GM21529 (cell line): Measurements from ENCODE around the gene MYO1E.

Source experiments
- ATAC-seq: cut with Tn5 transposase; IDR thresholded peaks from one replicate; pipeline ENCODE4 v1.9.1; 2021; ENCODE audit not compliant: unreplicated experiment

The MYO1E gene

DNA sequence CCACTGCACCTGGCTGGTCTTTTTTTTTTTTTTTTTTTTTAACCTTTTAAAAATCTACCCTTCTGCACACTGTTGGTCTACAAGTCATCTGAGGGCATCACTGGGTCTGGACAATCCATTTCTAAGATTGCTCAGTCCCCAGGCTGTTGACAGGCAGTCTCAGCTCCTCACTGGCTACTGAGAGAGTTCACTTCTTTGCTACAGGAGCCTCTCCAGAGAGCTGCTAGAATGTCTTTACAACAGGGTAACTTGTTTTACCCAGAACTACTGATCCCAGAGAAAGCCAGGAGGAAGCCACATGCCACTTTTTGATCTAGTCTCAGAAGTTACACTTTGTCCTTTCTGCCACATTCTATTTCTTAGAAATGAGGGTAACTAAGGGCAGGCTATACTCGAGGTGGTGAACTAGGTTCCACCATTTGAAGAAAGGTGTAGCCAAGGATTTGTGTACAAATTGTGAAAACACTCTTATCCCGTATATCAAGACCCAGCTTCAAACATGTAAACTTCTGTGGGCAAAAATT is 273.4 kb downstream of the MYO1E start:
- no peak for ATAC-seq

GRCh38 chr15:59096429-59096828 is 276.2 kb downstream of the MYO1E start:
- ATAC-seq, result no peak

- no peak for ATAC-seq
Observed at GRCh38 chr15:59094077-59094476, 278.6 kb downstream of the MYO1E start.

DNA sequence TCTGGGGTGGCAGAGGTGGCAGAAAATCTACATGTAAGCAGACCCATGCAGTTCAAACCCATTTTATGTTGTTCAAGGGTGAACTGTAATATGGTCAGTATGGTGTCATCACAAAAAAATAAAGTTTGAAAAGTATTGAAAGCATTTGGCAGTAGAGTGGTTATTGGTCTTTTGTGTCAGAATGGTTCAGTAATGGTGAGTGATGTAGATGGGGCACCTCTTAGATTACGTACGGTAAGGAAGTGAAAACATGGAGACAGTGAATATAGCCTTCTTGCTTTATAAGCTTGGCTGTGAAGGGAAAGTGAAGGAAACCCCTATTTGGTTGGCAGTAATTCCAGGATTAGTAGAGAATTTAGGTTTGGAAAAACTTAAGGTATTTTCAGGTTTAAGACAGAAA is 284.9 kb downstream of the MYO1E start:
- ATAC-seq, result no peak
